Measurements from ENCODE around the gene HS3ST5. TPM values are rescaled to one million over a fixed set of nuclear protein-coding genes. Genes with fewer than 3 reads are reported as not detected.
"Not testable (repeated sequence)": the region's sequence is repeated elsewhere in the genome, so short reads cannot be mapped to it uniquely, and the experiment has no call there.

The HS3ST5 gene
- total RNA-seq, 1 donor from 2014 or later: not detected

- intact Hi-C loops (cut with DNase I); DNase-seq; ATAC-seq (ENCODE audit: poor library complexity): not testable (repeated sequence)
Measured at GRCh38 chr6:114217996-114218395, 124.8 kb downstream of the HS3ST5 start.

GRCh38 chr6:114216789-114217467 is 125.9 kb downstream of the HS3ST5 start:
- ATAC-seq (ENCODE audit: poor library complexity): no peak
- intact Hi-C loops (cut with DNase I): no loop called here
- no peak for DNase-seq

- intact Hi-C loops (cut with DNase I): no loop called here
- DNase-seq: no peak
- ATAC-seq (ENCODE audit: poor library complexity): no peak
Measured at GRCh38 chr6:114210467-114210866, 132.4 kb downstream of the HS3ST5 start.

GRCh38 chr6:114203460-114203859 is 139.4 kb downstream of the HS3ST5 start:
- intact Hi-C loops (cut with DNase I): no loop called here
- DNase-seq (no peak), ATAC-seq (ENCODE audit: poor library complexity) (no peak)

DNA sequence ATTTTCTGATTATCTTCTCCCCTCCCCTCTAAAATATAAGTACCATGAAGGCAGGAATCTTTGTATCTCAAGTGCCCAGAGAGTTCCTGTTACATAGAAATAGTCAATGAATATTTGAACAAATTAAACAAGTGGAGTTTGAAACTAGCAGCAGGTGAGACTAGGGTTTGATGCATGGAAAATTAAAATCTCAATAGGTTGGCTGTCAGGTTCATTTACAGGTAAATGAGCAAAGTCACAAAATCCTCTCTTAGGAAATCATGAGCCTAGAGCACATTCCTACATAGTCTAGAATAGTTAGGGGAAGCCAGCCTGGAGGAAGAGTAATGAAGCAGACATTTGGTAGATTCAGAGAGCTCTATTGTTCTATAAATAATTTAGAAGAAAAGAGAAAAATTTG is 140.4 kb downstream of the HS3ST5 start:
- intact Hi-C loops (cut with DNase I): no loop called here
- ATAC-seq (ENCODE audit: poor library complexity): no peak

DNA sequence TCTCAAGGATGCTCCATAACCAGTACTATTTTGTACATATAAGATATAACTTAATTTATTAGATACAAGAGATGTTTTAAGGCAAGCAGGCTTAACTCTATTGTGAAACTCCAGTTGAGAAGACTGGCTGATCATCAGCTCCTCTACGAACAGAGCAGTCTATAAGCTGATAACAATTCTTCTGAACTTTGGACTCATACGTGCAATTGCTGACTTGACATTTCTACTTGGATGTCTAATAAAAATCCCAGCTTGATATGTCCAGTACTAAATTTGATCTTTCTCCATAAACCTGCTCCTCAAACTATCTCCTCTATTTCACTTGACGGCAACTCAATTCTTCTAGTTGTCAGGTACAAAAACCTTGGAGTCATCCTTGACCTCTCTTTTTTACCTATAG is 141.9 kb downstream of the HS3ST5 start:
- intact Hi-C loops (cut with DNase I): no loop called here
- ATAC-seq (ENCODE audit: poor library complexity): no peak
- DNase-seq: no peak

More for the DNA sequence above, 140.4 kb downstream of the HS3ST5 start:
- no peak for DNase-seq

- intact Hi-C loops (cut with DNase I): no loop called here
- DNase-seq (no peak), ATAC-seq (ENCODE audit: poor library complexity) (no peak)
Measured at GRCh38 chr6:114195631-114196403, 147.0 kb downstream of the HS3ST5 start.

GRCh38 chr6:114195027-114195365 is 147.8 kb downstream of the HS3ST5 start:
- intact Hi-C loops (cut with DNase I): no loop called here

GRCh38 chr6:114194362-114195026 is 148.3 kb downstream of the HS3ST5 start:
- DNase-seq (peak; percentile 28), ATAC-seq (ENCODE audit: poor library complexity) (peak; percentile 34)
- intact Hi-C loops (cut with DNase I): no loop called here

More at GRCh38 chr6:114195027-114195365, 147.8 kb downstream of the HS3ST5 start:
- peak; percentile 49 for ATAC-seq (ENCODE audit: poor library complexity)
- DNase-seq: no peak

- DNase-seq (no peak), ATAC-seq (ENCODE audit: poor library complexity) (no peak)
- intact Hi-C loops (cut with DNase I): no loop called here
Measured at GRCh38 chr6:114187563-114187962, 155.3 kb downstream of the HS3ST5 start.

- intact Hi-C loops (cut with DNase I): no loop called here
Measured at GRCh38 chr6:114181664-114182063, 161.2 kb downstream of the HS3ST5 start.

GRCh38 chr6:114179411-114179810 is 163.4 kb downstream of the HS3ST5 start:
- intact Hi-C loops (cut with DNase I): no loop called here
- ATAC-seq (ENCODE audit: poor library complexity): no peak
- DNase-seq: no peak

More at GRCh38 chr6:114181664-114182063, 161.2 kb downstream of the HS3ST5 start:
- DNase-seq (no peak), ATAC-seq (ENCODE audit: poor library complexity) (no peak)

DNA sequence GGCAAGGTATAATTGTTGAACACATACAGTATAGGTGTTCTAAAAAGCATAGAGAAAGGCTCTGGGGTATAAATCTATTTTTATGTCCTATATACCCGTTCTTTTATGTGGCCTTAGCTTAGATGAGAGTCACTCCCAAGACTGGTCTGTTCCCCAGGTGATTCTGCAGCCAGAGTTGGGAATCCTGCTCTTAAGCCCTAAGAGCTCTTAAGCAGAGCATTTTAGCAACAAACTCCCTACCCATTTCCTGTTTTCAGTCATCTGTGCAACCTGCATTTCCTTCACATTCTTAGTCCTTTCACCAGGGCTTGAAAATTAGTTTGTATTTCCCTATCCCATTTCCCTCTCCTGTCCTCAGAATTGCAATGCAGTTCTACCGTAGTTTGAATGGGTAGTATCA is 166.1 kb downstream of the HS3ST5 start:
- intact Hi-C loops (cut with DNase I): no loop called here
- no peak for DNase-seq
- ATAC-seq (ENCODE audit: poor library complexity): no peak

- ATAC-seq (ENCODE audit: poor library complexity) (no peak), DNase-seq (no peak)
- intact Hi-C loops (cut with DNase I): no loop called here
Measured at GRCh38 chr6:114172576-114173260, 170.1 kb downstream of the HS3ST5 start.

- DNase-seq (no peak), ATAC-seq (ENCODE audit: poor library complexity) (no peak)
- intact Hi-C loops (cut with DNase I): no loop called here
Measured at GRCh38 chr6:114171473-114171872, 171.3 kb downstream of the HS3ST5 start.

DNA sequence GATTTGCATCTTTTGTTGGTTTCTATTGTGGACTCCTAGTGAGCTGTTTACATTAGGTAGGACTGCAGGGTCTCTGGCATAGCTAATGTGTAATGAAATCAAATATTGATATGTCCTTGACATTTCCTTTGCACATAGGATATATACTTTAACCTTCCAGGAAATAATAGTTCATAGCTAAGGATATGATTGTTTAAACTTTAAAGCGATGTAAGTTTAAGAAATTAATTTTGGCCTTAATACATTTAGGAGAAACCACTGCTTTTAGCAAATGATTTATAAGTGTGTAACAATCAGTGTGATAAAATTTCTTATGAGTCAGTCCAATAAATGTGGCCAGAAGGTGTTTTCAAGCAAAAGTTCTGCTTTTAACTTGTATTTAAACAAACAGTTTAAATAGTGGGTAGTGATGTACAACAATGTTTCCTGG is 171.8 kb downstream of the HS3ST5 start:
- DNase-seq (no peak), ATAC-seq (ENCODE audit: poor library complexity) (no peak)
- intact Hi-C loops (cut with DNase I): no loop called here

- DNase-seq (no peak), ATAC-seq (ENCODE audit: poor library complexity) (no peak)
- intact Hi-C loops (cut with DNase I): no loop called here
Measured at GRCh38 chr6:114170372-114170771, 172.5 kb downstream of the HS3ST5 start.

GRCh38 chr6:114169763-114170162 is 173.1 kb downstream of the HS3ST5 start:
- ATAC-seq (ENCODE audit: poor library complexity): no peak
- no peak for DNase-seq
- intact Hi-C loops (cut with DNase I): no loop called here

Measured in Right ventricle myocardium superior (tissue), 1 donor.